Endodermal cell (in vitro differentiated cells): ENCODE measurements around the gene KHDC1. TPM values are rescaled to one million over a fixed set of nuclear protein-coding genes. Genes with fewer than 3 reads are reported as not detected.
"Not testable (repeated sequence)": the region's sequence is repeated elsewhere in the genome, so short reads cannot be mapped to it uniquely, and the experiment has no call there.

Source experiments
- DNase-seq: peaks from one replicate; pipeline ENCODE4 v3.0.0-alpha.2; 2017
- H3K27ac ChIP-seq: 2 replicates; pipeline ENCODE4 v1.5.1; 2013; ENCODE audit warnings: mild to moderate bottlenecking, low read depth, low read length, moderate library complexity
- H3K27me3 ChIP-seq: 2 replicates; pipeline ENCODE4 v1.6.1; 2013; ENCODE audit warnings: mild to moderate bottlenecking, low read length, moderate library complexity; ENCODE audit not compliant: insufficient read depth, control insufficient read depth, poor library complexity, severe bottlenecking
- H3K36me3 ChIP-seq: 2 replicates; pipeline ENCODE4 v1.7.0; 2013; ENCODE audit warnings: mild to moderate bottlenecking, low read length, moderate library complexity; ENCODE audit not compliant: control insufficient read depth, insufficient read depth
- H3K4me1 ChIP-seq: one replicate; pipeline ENCODE4 v1.7.0; 2013; ENCODE audit warnings: low read length; ENCODE audit not compliant: control insufficient read depth, insufficient read depth
- H3K4me3 ChIP-seq: 2 replicates; pipeline ENCODE4 v1.5.1; 2013; ENCODE audit warnings: mild to moderate bottlenecking, low read length, moderate library complexity
- H3K9ac ChIP-seq: 2 replicates; pipeline ENCODE4 v1.6.1; 2013; ENCODE audit warnings: mild to moderate bottlenecking, low read length, moderate library complexity; ENCODE audit not compliant: poor library complexity, severe bottlenecking; ENCODE audit errors: extremely low read depth
- H3K9me3 ChIP-seq: 2 replicates; pipeline ENCODE4 v1.6.1; 2013; ENCODE audit warnings: mild to moderate bottlenecking, low read length, moderate library complexity; ENCODE audit not compliant: control insufficient read depth
- H3K27ac Mint-ChIP-seq: 2 replicates; pipeline ENCODE4 v1.8.0; 2020; ENCODE audit warnings: mixed read lengths
- H3K27me3 Mint-ChIP-seq: 2 replicates; pipeline ENCODE4 v1.8.0; 2021; ENCODE audit warnings: mild to moderate bottlenecking, mixed read lengths; ENCODE audit not compliant: insufficient read depth
- H3K36me3 Mint-ChIP-seq: 2 replicates; pipeline ENCODE4 v1.8.0; 2020; ENCODE audit warnings: low read depth, mixed read lengths
- H3K4me1 Mint-ChIP-seq: 2 replicates; pipeline ENCODE4 v1.8.0; 2020; ENCODE audit warnings: mixed read lengths
- H3K4me3 Mint-ChIP-seq: 2 replicates; pipeline ENCODE4 v1.8.0; 2020; ENCODE audit warnings: mild to moderate bottlenecking, moderate library complexity, mixed read lengths
- H3K9me3 Mint-ChIP-seq: 2 replicates; pipeline ENCODE4 v1.8.0; 2020; ENCODE audit warnings: mild to moderate bottlenecking, mixed read lengths
- CTCF ChIP-seq: fragments of 200-600 bp; sonication (generic); conservative IDR thresholded peaks from 2 replicates; pipeline ENCODE4 v1.5.0; 2021; ENCODE audit warnings: antibody characterized with exemption, mild to moderate bottlenecking
- WGBS, 2 experiments: methylation state at CpG; one replicate each; pipeline versions ENCODE4 v1.1.5 to v1.1.7; 2013; ENCODE audit warnings: missing lambda C conversion rate in 2 of 2, mixed read lengths in 1 of 2; ENCODE audit not compliant: insufficient coverage in 1 of 2, insufficient read length in 1 of 2; 5-methylcytosine and 5-hydroxymethylcytosine counted together
- total RNA-seq, 2 donors: library from RNA; stranded (reverse); fragmentation: NEBNext Ultra II Directional in 1 of 2; extraction: Animal tissue kit (Norgen Biotek cat#: 25700) in 1 of 2; gene quantifications; 2 replicates in 1 of 2; 3 replicates in 1 of 2; pipeline ENCODE4 v1.2.1, GENCODE V29; 2021

KHDC1 gene
- total RNA-seq, 2 donors from 2014 or later, result 5.4 to 7.1 TPM

DNA sequence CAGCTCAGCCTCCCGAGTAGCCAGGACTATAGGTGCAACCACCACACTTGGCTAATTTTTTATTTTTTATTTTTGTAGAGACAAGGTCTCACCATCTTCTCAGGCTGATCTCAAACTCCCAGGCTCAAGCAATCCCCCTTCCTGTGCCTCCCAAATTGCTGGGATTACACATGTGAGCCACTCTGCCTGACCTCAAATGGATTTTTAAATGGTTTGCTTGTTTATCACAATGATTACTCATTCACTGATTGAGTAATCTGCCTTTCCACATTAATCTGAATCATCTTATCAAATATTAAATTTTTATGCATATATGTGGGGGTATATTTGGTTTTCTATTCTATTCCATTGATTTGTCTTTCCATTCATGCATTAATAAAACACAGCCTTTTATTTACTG is 28.3 kb downstream of the KHDC1 start:
- H3K9me3 Mint-ChIP-seq, result no peaks in the 10 kb centered on the region
- H3K27ac Mint-ChIP-seq, result no peak overlapping the region
- WGBS, 2 experiments, result 80% methylated on average over 1 of the region's 1 CpG; no CpG with 5 or more reads in 1 of the 2 experiments

GRCh38 chr6:73233971-73234370 is 29.0 kb downstream of the KHDC1 start:
- not testable (repeated sequence) for H3K27ac Mint-ChIP-seq, H3K27me3 ChIP-seq, H3K9me3 Mint-ChIP-seq, H3K36me3 Mint-ChIP-seq, H3K36me3 ChIP-seq, H3K27ac ChIP-seq, H3K4me3 ChIP-seq, H3K4me1 ChIP-seq, H3K4me3 Mint-ChIP-seq, H3K9me3 ChIP-seq, H3K4me1 Mint-ChIP-seq, H3K27me3 Mint-ChIP-seq, DNase-seq, H3K9ac ChIP-seq
- 81 to 83% methylated on average over 2 to 3 of the region's 3 CpGs for WGBS, 2 experiments

More for the DNA sequence above, 28.3 kb downstream of the KHDC1 start:
- H3K27me3 ChIP-seq, result no peaks in the 10 kb centered on the region
- no peak for DNase-seq
- no peak overlapping the region for H3K4me3 Mint-ChIP-seq
- no peaks in the 10 kb centered on the region for H3K9me3 ChIP-seq
- H3K9ac ChIP-seq, result no peak overlapping the region
- H3K36me3 ChIP-seq, result no peaks in the 10 kb centered on the region
- H3K36me3 Mint-ChIP-seq, result no peaks in the 10 kb centered on the region
- no peaks in the 10 kb centered on the region for H3K27me3 Mint-ChIP-seq
- no peaks in the 10 kb centered on the region for H3K4me1 ChIP-seq
- H3K4me1 Mint-ChIP-seq, result no peaks in the 10 kb centered on the region
- no peak overlapping the region for H3K27ac ChIP-seq
- no peak for TF ChIP-seq CTCF
- no peak overlapping the region for H3K4me3 ChIP-seq

GRCh38 chr6:73233048-73233447 is 29.9 kb downstream of the KHDC1 start:
- Histone ChIP-seq H3K27me3 (no peaks in the 10 kb centered on the region), H3K4me1 (no peaks in the 10 kb centered on the region), H3K27ac (no peak overlapping the region), H3K4me3 (no peak overlapping the region), H3K9ac (no peak overlapping the region), H3K36me3 (no peaks in the 10 kb centered on the region), H3K9me3 (no peaks in the 10 kb centered on the region)
- no peak for DNase-seq
- WGBS, 2 experiments, result 90 to 93% methylated on average over 3 to 6 of the region's 6 CpGs
- Mint-ChIP-seq H3K4me3 (no peak overlapping the region), H3K9me3 (no peaks in the 10 kb centered on the region), H3K4me1 (no peaks in the 10 kb centered on the region), H3K27ac (no peak overlapping the region), H3K36me3 (no peaks in the 10 kb centered on the region), H3K27me3 (no peaks in the 10 kb centered on the region)
- TF ChIP-seq CTCF, result no peak

DNA sequence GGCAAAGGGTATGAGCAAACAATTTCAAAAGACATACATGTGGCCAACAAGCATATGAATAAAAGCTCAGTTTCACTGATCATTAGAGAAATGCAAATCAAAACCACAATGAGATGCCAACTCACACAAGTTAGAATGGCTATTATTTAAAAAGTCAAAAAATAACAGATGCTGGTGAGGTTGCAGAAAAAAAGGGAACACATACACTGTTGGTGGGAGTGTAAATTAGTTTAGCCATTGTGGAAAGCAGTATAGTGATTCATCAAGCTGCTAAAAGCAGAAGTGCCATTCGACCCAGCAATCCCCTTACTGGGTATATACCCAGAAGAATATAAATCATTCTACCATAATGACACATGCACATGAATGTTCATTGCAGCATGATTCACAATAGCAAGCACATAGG is 31.0 kb downstream of the KHDC1 start:
- Mint-ChIP-seq H3K36me3 (no peaks in the 10 kb centered on the region), H3K4me1 (no peaks in the 10 kb centered on the region), H3K4me3 (no peak overlapping the region), H3K27ac (no peak overlapping the region), H3K9me3 (no peaks in the 10 kb centered on the region), H3K27me3 (no peaks in the 10 kb centered on the region)
- H3K27ac ChIP-seq, result no peak overlapping the region
- no peak for DNase-seq
- no peaks in the 10 kb centered on the region for H3K36me3 ChIP-seq
- no peak overlapping the region for H3K9ac ChIP-seq
- no peaks in the 10 kb centered on the region for H3K4me1 ChIP-seq
- no peak for TF ChIP-seq CTCF
- H3K4me3 ChIP-seq, result no peak overlapping the region
- WGBS, 2 experiments, result 64% methylated on average over 1 of the region's 1 CpG; no CpG with 5 or more reads in 1 of the 2 experiments
- no peaks in the 10 kb centered on the region for H3K9me3 ChIP-seq
- no peaks in the 10 kb centered on the region for H3K27me3 ChIP-seq
